Naive thymus-derived CD4-positive, alpha-beta T cell (primary cell): ENCODE measurements around the gene PLBD2. TPM values are rescaled to one million over a fixed set of nuclear protein-coding genes. Genes with fewer than 3 reads are reported as not detected.
A peak's percentile ranks its signal among the peaks of the same experiment; 100 is the strongest.

ENCODE experiments used
- ATAC-seq: fragments of 150-1000 bp; cut with Tn5 transposase; 2 replicates; pipeline ENCODE4 v1.10.0; 2021; ENCODE audit warnings: mild to moderate bottlenecking, moderate library complexity
- CTCF ChIA-PET: fragments of 350-600 bp; sonication (Branson Sonifier 250); formaldehyde crosslinking; loops from one replicate; lab custom pipeline; 2021; ENCODE audit warnings: antibody characterized with exemption; lab: Charles Lee
- POLR2A ChIA-PET: fragments of 350-600 bp; sonication (Branson Sonifier 250); formaldehyde crosslinking; loops from one replicate; lab custom pipeline; 2021; ENCODE audit warnings: antibody characterized with exemption, inconsistent platforms; lab: Charles Lee
- DNase-seq, 9 donors: peaks; one replicate each; pipeline versions ENCODE4 v3.0.0 to v3.0.0-alpha.2; 2020 to 2022; ENCODE audit warnings: mixed read lengths in 1 of 9
- H3K27ac ChIP-seq: one replicate; pipeline ENCODE4 v1.7.0; 2013; ENCODE audit warnings: mild to moderate bottlenecking, low read depth, low read length, moderate library complexity
- H3K27me3 ChIP-seq, 2 donors: one replicate each; pipeline ENCODE4 v1.7.0; 2013; ENCODE audit warnings: low read length in 2 of 2, mild to moderate bottlenecking in 2 of 2, moderate library complexity in 2 of 2; ENCODE audit not compliant: control insufficient read depth in 2 of 2, insufficient read depth in 2 of 2
- H3K36me3 ChIP-seq, 3 experiments: 1 replicate in 2 of 3; 2 replicates in 1 of 3; pipeline ENCODE4 v1.7.0; 2013; ENCODE audit warnings: low read length in 3 of 3, mild to moderate bottlenecking in 3 of 3, moderate library complexity in 1 of 3; ENCODE audit not compliant: insufficient read depth in 3 of 3, control insufficient read depth in 2 of 3
- H3K4me1 ChIP-seq, 2 donors: one replicate each; pipeline ENCODE4 v1.7.0; 2013; ENCODE audit warnings: low read length in 2 of 2, mild to moderate bottlenecking in 2 of 2, moderate library complexity in 1 of 2; ENCODE audit not compliant: control insufficient read depth in 2 of 2, insufficient read depth in 2 of 2
- H3K4me3 ChIP-seq: 2 replicates; pipeline ENCODE4 v1.7.0; 2013; ENCODE audit warnings: mild to moderate bottlenecking, low read length
- H3K9me3 ChIP-seq, 3 experiments: 1 replicate in 2 of 3; 2 replicates in 1 of 3; pipeline ENCODE4 v1.7.0; 2013; ENCODE audit warnings: low read length in 3 of 3; ENCODE audit not compliant: control insufficient read depth in 2 of 3
- H3K27ac Mint-ChIP-seq, 9 donors: one replicate each; pipeline ENCODE4 v1.8.0; 2020 to 2022; ENCODE audit warnings: mixed read lengths in 9 of 9, mild to moderate bottlenecking in 8 of 9, moderate library complexity in 5 of 9, inconsistent platforms in 2 of 9
- H3K27me3 Mint-ChIP-seq, 5 donors: one replicate each; pipeline ENCODE4 v1.8.0; 2021 to 2022; ENCODE audit warnings: mixed read lengths in 5 of 5, mild to moderate bottlenecking in 1 of 5
- H3K36me3 Mint-ChIP-seq, 5 donors: one replicate each; pipeline ENCODE4 v1.8.0; 2020 to 2022; ENCODE audit warnings: mixed read lengths in 5 of 5, mild to moderate bottlenecking in 3 of 5, inconsistent platforms in 1 of 5
- H3K4me1 Mint-ChIP-seq, 7 donors: one replicate each; pipeline ENCODE4 v1.8.0; 2020 to 2022; ENCODE audit warnings: mixed read lengths in 7 of 7, mild to moderate bottlenecking in 3 of 7, inconsistent platforms in 1 of 7
- H3K4me3 Mint-ChIP-seq, 10 donors: one replicate each; pipeline ENCODE4 v1.8.0; 2020 to 2022; ENCODE audit warnings: mild to moderate bottlenecking in 10 of 10, mixed read lengths in 10 of 10, moderate library complexity in 6 of 10, inconsistent platforms in 2 of 10
- H3K9me3 Mint-ChIP-seq, 11 donors: one replicate each; pipeline ENCODE4 v1.8.0; 2020 to 2022; ENCODE audit warnings: mixed read lengths in 11 of 11, mild to moderate bottlenecking in 4 of 11, inconsistent platforms in 1 of 11, moderate library complexity in 1 of 11
- intact Hi-C, 2 donors: fragments of 100-400 bp; cut with micrococcal nuclease; formaldehyde crosslinking; loops; one replicate each; pipeline ENCODE4 v1.15.1; 2023
- polyA plus RNA-seq, 2 donors: library from polyadenylated mRNA; unstranded; fragments of 300-500 nt; fragmentation: Illumina TruSeq; gene quantifications; one replicate each; pipeline ENCODE4 v1.2.3, GENCODE V29; 2021
- total RNA-seq, 6 experiments: library from RNA in 5 of 6; stranded (reverse) in 5 of 6; gene quantifications; 1 replicate in 5 of 6; 2 replicates in 1 of 6; pipeline ENCODE4 v1.2.3 and lab custom pipeline; 2021 to 2026

Gene PLBD2
- total and polyA plus RNA-seq, 7 experiments from 2014 or later, result 7.8 to 25.4 (median 13.3) TPM

DNA sequence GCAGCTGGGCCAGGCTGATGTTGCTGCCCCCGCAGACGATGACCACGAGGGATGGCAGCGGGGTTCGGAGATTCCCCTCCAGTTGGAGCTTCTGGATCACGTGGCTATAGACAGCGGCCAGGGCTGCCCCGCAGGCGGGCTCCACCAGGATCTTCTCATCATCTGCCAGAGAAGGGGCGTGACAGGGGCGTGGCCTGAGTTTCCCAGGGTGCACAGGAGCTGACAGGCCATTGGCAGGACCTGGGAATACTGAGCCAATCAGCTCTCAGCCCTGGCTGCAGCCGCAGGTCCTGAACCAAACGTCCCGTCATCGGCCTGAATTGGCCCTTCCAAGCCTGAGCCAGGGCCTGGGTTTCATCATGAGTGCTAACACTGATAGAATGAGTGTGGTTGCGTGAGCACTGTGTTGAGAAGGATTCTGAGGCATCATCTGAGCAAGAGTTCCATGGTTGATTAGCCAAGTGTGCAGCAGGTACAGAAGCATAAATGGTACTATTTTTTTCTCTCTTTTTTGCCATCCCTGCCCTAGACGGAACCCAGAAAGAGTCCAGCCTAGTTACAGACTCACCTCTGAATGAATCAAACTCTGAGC is 34.7 kb downstream of the PLBD2 start:
- intact Hi-C loops, result no loop called here
- peaks cover 0 to 26% (median 0%) of the 10 kb centered on the region in 3 experiments for H3K36me3 ChIP-seq
- ATAC-seq, result no peak
- no peak overlapping the region for H3K27ac ChIP-seq
- Mint-ChIP-seq H3K36me3 (peaks cover 0 to 6% (median 3%) of the 10 kb centered on the region in 5 donors), H3K9me3 (peaks cover 0 to 2% (median 0%) of the 10 kb centered on the region in 11 donors), H3K4me1 (no peaks in the 10 kb centered on the region), H3K4me3 (no peak overlapping the region), H3K27me3 (no peaks in the 10 kb centered on the region), H3K27ac (peak overlapping the region in 2 of 9 donors; percentile 44 to 64)
- H3K4me3 ChIP-seq, result no peak overlapping the region
- no peak for DNase-seq
- no peaks in the 10 kb centered on the region for H3K9me3 ChIP-seq
- ChIA-PET CTCF (no interaction called here), POLR2A (no interaction called here)
- no peaks in the 10 kb centered on the region for H3K27me3 ChIP-seq
- no peaks in the 10 kb centered on the region for H3K4me1 ChIP-seq

DNA sequence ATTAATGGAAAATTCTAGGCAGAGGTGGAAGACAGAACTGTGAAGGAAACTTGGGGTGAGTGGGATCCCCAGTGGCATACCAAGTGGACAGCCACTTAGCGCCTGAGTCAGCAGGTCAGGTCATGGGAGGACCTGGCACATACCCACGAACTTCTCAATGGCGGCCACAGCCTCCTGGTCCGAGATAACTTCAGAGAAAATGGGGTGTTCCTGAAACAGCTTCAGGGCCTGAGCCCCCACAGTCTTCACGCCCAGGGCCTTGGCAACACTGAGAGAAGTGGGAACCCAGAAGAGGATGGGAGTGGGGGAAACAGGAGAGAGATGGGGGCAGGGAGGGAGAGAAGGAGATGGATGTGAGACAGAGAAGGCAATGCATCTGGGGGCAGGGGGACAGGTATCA is 35.4 kb downstream of the PLBD2 start:
- CTCF ChIA-PET, result no interaction called here
- peak overlapping the region in 2 of 9 donors; percentile 64 to 83 for H3K27ac Mint-ChIP-seq
- no peaks in the 10 kb centered on the region for H3K4me1 Mint-ChIP-seq

DNA sequence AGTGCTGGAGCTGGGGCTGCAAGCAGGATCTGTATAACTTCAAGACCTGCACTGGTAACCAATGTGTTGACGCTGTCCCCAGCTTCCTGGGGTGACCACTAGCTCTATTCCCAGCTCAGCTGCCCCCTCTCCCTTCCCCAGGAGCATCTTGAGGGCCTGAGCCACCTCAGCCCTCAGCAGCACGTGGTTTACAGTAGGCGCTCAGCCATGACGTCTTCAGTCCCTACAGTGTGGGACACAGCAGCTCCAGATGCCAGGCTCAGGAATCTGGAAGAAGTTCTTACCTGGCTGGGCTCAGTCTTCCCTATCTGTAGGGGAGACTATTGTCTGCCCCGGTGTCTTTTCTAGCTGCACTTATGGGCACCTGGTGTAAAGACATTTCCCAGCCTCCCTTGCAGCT is 36.7 kb downstream of the PLBD2 start:
- no peak for ATAC-seq
- no peak for DNase-seq
- H3K27ac Mint-ChIP-seq, result no peak overlapping the region
- no peak overlapping the region for H3K4me3 ChIP-seq
- H3K4me3 Mint-ChIP-seq, result no peak overlapping the region
- H3K27me3 Mint-ChIP-seq, result peaks cover 0 to under 1% (median 0%) of the 10 kb centered on the region in 5 donors
- no peak overlapping the region for H3K27ac ChIP-seq
- CTCF ChIA-PET, result interaction anchor here (0.6 kb wide), 1 partner anchor 198 kb away, joined by 3 read pairs; no protein-coding TSS in a partner anchor
- H3K36me3 Mint-ChIP-seq, result peaks cover 0 to 5% (median 0%) of the 10 kb centered on the region in 5 donors
- no peaks in the 10 kb centered on the region for H3K4me1 ChIP-seq
- H3K9me3 Mint-ChIP-seq, result peaks cover 0 to 2% (median 0%) of the 10 kb centered on the region in 11 donors
- H3K36me3 ChIP-seq, result peaks cover 0 to 12% (median 0%) of the 10 kb centered on the region in 3 experiments
- H3K27me3 ChIP-seq, result no peaks in the 10 kb centered on the region
- POLR2A ChIA-PET, result no interaction called here
- intact Hi-C loops, result no loop called here
- no peaks in the 10 kb centered on the region for H3K9me3 ChIP-seq
- no peaks in the 10 kb centered on the region for H3K4me1 Mint-ChIP-seq

More for the DNA sequence above, 35.4 kb downstream of the PLBD2 start:
- ATAC-seq (no peak), DNase-seq (no peak)
- peaks cover 0 to 2% (median 0%) of the 10 kb centered on the region in 11 donors for H3K9me3 Mint-ChIP-seq
- no peaks in the 10 kb centered on the region for H3K27me3 Mint-ChIP-seq
- no peak overlapping the region for H3K27ac ChIP-seq
- H3K9me3 ChIP-seq, result no peaks in the 10 kb centered on the region
- H3K36me3 Mint-ChIP-seq, result peaks cover 0 to 5% (median 3%) of the 10 kb centered on the region in 5 donors
- H3K27me3 ChIP-seq, result no peaks in the 10 kb centered on the region
- intact Hi-C loops, result no loop called here
- H3K4me3 Mint-ChIP-seq, result no peak overlapping the region
- peaks cover 0 to 21% (median 0%) of the 10 kb centered on the region in 3 experiments for H3K36me3 ChIP-seq
- POLR2A ChIA-PET, result no interaction called here
- no peaks in the 10 kb centered on the region for H3K4me1 ChIP-seq
- no peak overlapping the region for H3K4me3 ChIP-seq

DNA sequence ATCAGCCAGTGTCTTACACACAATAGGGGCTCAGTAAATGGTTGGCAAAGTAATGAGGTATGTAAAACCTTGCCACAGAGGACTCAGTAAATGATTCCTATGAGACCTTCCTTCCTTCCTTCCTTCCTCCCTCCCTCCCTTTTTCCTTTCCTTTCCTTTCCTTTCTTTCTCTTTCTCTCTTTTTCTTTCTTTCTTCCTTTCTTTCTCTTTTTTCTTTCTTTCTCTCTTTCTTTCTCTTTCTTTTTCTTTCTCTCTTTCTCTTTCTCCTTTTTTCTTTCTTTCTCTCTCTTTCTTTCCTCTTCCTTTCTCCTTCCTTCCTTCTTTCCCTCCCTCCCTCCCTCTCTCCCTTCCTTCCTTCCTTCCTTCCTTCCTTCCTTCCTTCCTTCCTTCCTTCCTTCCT is 37.8 kb downstream of the PLBD2 start:
- intact Hi-C loops, result no loop called here
- H3K27me3 Mint-ChIP-seq, result peaks cover 0 to 6% (median 0%) of the 10 kb centered on the region in 5 donors
- H3K9me3 Mint-ChIP-seq, result peaks cover 0 to 2% (median 0%) of the 10 kb centered on the region in 11 donors
- Histone ChIP-seq H3K27ac (no peak overlapping the region), H3K36me3 (peaks cover 0 to under 1% (median 0%) of the 10 kb centered on the region in 3 experiments), H3K9me3 (no peaks in the 10 kb centered on the region), H3K4me3 (no peak overlapping the region), H3K4me1 (no peaks in the 10 kb centered on the region), H3K27me3 (no peaks in the 10 kb centered on the region)
- H3K4me3 Mint-ChIP-seq, result no peak overlapping the region
- no peaks in the 10 kb centered on the region for H3K4me1 Mint-ChIP-seq
- POLR2A ChIA-PET, result no interaction called here
- DNase-seq, result no peak
- CTCF ChIA-PET, result interaction anchor here (0.7 kb wide), 1 partner anchor 1633 kb away, joined by 3 read pairs; no protein-coding TSS in a partner anchor
- H3K36me3 Mint-ChIP-seq, result peaks cover 0 to 5% (median 0%) of the 10 kb centered on the region in 5 donors
- no peak for ATAC-seq
- no peak overlapping the region for H3K27ac Mint-ChIP-seq

DNA sequence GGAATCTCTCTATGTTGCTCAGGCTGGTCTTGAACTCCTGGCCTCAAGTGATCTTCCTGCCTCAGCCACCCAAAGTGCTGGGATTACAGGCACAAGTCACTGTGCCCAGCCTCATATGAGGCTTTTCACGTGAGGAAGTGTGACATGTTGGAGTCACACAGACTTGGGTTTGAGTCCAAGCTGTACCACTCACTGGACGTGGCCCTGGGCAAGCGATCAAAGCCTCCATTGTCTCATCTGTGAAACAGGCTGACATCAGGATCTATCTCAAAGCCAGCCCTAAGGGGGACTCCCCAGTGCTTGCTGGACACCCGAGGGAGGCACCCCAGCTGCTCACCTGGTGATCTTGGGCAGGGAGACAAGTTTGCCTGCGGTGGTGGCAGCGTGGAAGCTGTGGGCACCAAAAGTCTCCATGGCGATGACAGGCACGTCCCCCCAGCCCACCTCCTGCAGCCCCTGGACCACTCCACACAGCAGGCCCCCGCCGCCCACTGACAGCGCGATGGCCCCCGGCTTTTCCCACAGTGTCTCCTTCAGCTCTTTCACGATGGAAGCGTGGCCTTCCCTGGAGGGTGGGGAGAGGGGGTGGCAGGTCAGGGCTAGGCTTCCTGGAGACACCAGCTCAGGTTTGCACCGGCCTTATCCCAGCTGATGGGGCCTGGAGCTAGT is 38.6 kb downstream of the PLBD2 start:
- peaks cover 0 to 6% (median 0%) of the 10 kb centered on the region in 5 donors for H3K27me3 Mint-ChIP-seq
- H3K9me3 Mint-ChIP-seq, result peaks cover 0 to 2% (median 0%) of the 10 kb centered on the region in 11 donors
- ChIA-PET CTCF (no interaction called here), POLR2A (no interaction called here)
- H3K4me1 Mint-ChIP-seq, result no peaks in the 10 kb centered on the region
- H3K4me1 ChIP-seq, result no peaks in the 10 kb centered on the region
- peaks cover 0 to 5% (median 0%) of the 10 kb centered on the region in 5 donors for H3K36me3 Mint-ChIP-seq
- ATAC-seq (no peak), DNase-seq (no peak)
- H3K9me3 ChIP-seq, result no peaks in the 10 kb centered on the region
- no peak overlapping the region for H3K27ac ChIP-seq
- no peaks in the 10 kb centered on the region for H3K36me3 ChIP-seq
- intact Hi-C loops, result no loop called here
- H3K4me3 Mint-ChIP-seq, result no peak overlapping the region
- no peak overlapping the region for H3K4me3 ChIP-seq
- no peak overlapping the region for H3K27ac Mint-ChIP-seq
- H3K27me3 ChIP-seq, result no peaks in the 10 kb centered on the region

DNA sequence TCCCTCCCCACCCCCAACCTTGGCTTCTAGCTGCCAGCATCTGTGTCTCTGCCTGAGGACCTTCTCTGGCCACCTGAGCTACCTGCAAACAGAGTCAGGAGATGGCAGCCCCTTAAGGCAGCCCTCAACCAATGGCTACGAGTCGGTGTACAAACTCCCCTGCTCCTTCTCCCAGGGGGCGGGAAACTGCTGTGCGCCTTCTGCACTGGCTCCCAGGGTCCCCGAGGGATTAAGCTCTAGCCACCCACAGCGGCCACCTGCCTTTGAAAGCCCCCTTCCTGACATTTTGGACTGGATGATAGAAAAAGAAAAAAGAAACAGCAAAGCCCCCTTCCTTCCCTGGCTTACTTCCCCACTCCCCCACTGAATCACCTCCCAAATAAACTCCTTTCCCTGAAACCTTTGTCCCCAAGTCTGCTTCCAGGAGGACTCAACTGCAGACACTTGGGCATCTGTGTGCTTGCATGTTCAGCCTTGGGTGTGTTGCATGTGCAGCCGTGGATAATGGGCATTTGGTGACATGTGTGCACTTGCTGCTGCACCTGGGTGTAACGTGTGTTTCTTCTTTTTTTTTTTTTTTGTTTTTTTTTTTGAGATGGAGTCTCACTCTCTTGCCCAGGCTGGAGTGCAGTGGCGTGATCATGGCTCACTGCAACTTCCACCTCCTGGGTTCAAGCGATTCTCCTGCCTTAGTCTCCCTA is 39.3 kb downstream of the PLBD2 start:
- peak overlapping the region in 1 of 9 donors; percentile 52 for H3K27ac Mint-ChIP-seq
- peaks cover 0 to 5% (median 0%) of the 10 kb centered on the region in 5 donors for H3K36me3 Mint-ChIP-seq

More for the DNA sequence above, 39.3 kb downstream of the PLBD2 start:
- no peak for ATAC-seq
- Mint-ChIP-seq H3K4me3 (no peak overlapping the region), H3K9me3 (peaks cover 0 to 2% (median 0%) of the 10 kb centered on the region in 11 donors), H3K27me3 (peaks cover 0 to 6% (median 0%) of the 10 kb centered on the region in 5 donors), H3K4me1 (no peaks in the 10 kb centered on the region)
- no peak overlapping the region for H3K4me3 ChIP-seq
- no peaks in the 10 kb centered on the region for H3K4me1 ChIP-seq
- H3K9me3 ChIP-seq, result no peaks in the 10 kb centered on the region
- intact Hi-C loops, result no loop called here
- no peak overlapping the region for H3K27ac ChIP-seq
- POLR2A ChIA-PET, result no interaction called here
- H3K27me3 ChIP-seq, result no peaks in the 10 kb centered on the region
- H3K36me3 ChIP-seq, result no peaks in the 10 kb centered on the region
- CTCF ChIA-PET, result no interaction called here
- DNase-seq, result no peak
